SK-N-SH (cell line): ENCODE measurements around the gene CKB. TPM values are rescaled to one million over a fixed set of nuclear protein-coding genes. Genes with fewer than 3 reads are reported as not detected.

Experiments
- CTCF ChIA-PET: fragments of 300-600, 350-600 bp; formaldehyde crosslinking; extraction: SDS; loops from one replicate; lab custom pipeline; 2021; lab: Yijun Ruan, JAX
- POLR2A ChIA-PET: fragments of 350-600 bp; sonication (Branson Sonifier 250); formaldehyde crosslinking; extraction: SDS; loops from one replicate; lab custom pipeline; 2020; ENCODE audit warnings: antibody characterized with exemption, inconsistent platforms; lab: Yijun Ruan, JAX
- DNase-seq: peaks from one replicate; pipeline ENCODE4 v3.0.0; 2012
- H2AFZ ChIP-seq: fragments of 200-600 bp; sonication (generic); 2 replicates; pipeline ENCODE4 v1.8.1; 2016; ENCODE audit warnings: antibody characterized with exemption, mild to moderate bottlenecking, low read depth
- H3F3A ChIP-seq: fragments of 200-600 bp; sonication (generic); replicated peaks from 2 replicates; pipeline ENCODE3; 2016; ENCODE audit warnings: antibody characterized with exemption, mild to moderate bottlenecking; ENCODE audit not compliant: insufficient read depth
- H3K27ac ChIP-seq, 2 experiments: fragments of 200-500 bp in 1 of 2; fragments of 200-600 bp in 1 of 2; sonication (Bioruptor generic) in 1 of 2; sonication (generic), shearing (Covaris generic) in 1 of 2; 2 replicates each; pipeline versions ENCODE4 v1.5.1 to v1.6.1; 2014 to 2016; ENCODE audit warnings: low read depth in 2 of 2, inconsistent platforms in 1 of 2, low read length in 1 of 2, mild to moderate bottlenecking in 1 of 2, mixed read lengths in 1 of 2
- H3K27me3 ChIP-seq: fragments of 200-600 bp; sonication (generic), shearing (Covaris generic); 2 replicates; pipeline ENCODE4 v1.6.1; 2016; ENCODE audit warnings: mixed run types; ENCODE audit not compliant: insufficient read depth
- H3K36me3 ChIP-seq, 2 experiments: fragments of 200-500 bp in 1 of 2; fragments of 200-600 bp in 1 of 2; sonication (Bioruptor generic) in 1 of 2; sonication (generic) in 1 of 2; replicated peaks in 1 of 2; 2 replicates each; pipeline versions ENCODE3 to v1.5.1; 2014 to 2016; ENCODE audit warnings: low read length in 1 of 2, mild to moderate bottlenecking in 1 of 2; ENCODE audit not compliant: insufficient read depth in 2 of 2, control insufficient read depth in 1 of 2
- H3K4me1 ChIP-seq, 2 experiments: fragments of 200-500 bp in 1 of 2; fragments of 200-600 bp in 1 of 2; sonication (Bioruptor generic) in 1 of 2; sonication (generic), shearing (Covaris generic) in 1 of 2; 2 replicates each; pipeline versions ENCODE4 v1.5.1 to v1.6.1; 2014 to 2016; ENCODE audit warnings: low read depth in 1 of 2, low read length in 1 of 2, mixed run types in 1 of 2; ENCODE audit not compliant: insufficient read depth in 2 of 2, control insufficient read depth in 1 of 2
- H3K4me2 ChIP-seq: fragments of 200-600 bp; sonication (generic), shearing (Covaris generic); 2 replicates; pipeline ENCODE4 v1.6.1; 2017; ENCODE audit warnings: mixed run types
- H3K4me3 ChIP-seq, 2 experiments: fragments of 200-500 bp in 1 of 2; fragments of 200-600 bp in 1 of 2; sonication (Bioruptor generic) in 1 of 2; sonication (generic), shearing (Covaris generic) in 1 of 2; 2 replicates each; pipeline versions ENCODE4 v1.5.1 to v1.8.1; 2014 to 2016; ENCODE audit warnings: low read depth in 2 of 2, inconsistent platforms in 1 of 2, low read length in 1 of 2, mild to moderate bottlenecking in 1 of 2, mixed read lengths in 1 of 2, moderate library complexity in 1 of 2
- H3K79me2 ChIP-seq: fragments of 200-600 bp; sonication (generic); 2 replicates; pipeline ENCODE4 v1.8.1; 2017; ENCODE audit warnings: mild to moderate bottlenecking; ENCODE audit not compliant: insufficient read depth
- H3K9ac ChIP-seq: fragments of 200-600 bp; sonication (generic); 2 replicates; pipeline ENCODE4 v1.6.1; 2017; ENCODE audit warnings: mixed run types
- H3K9me2 ChIP-seq: fragments of 200-600 bp; sonication (generic); 2 replicates; pipeline ENCODE4 v1.6.1; 2017; ENCODE audit warnings: mixed run types
- H3K9me3 ChIP-seq: fragments of 200-600 bp; sonication (generic); 2 replicates; pipeline ENCODE4 v1.6.1; 2017; ENCODE audit warnings: mixed run types, mild to moderate bottlenecking, moderate library complexity
- H4K20me1 ChIP-seq: fragments of 200-600 bp; sonication (generic); 2 replicates; pipeline ENCODE4 v1.6.1; 2017; ENCODE audit warnings: mild to moderate bottlenecking, mixed run types; ENCODE audit not compliant: insufficient read depth
- EP300 ChIP-seq, 2 experiments: IDR thresholded peaks; 2 replicates each; pipeline versions ENCODE4 v1.4.0 to v1.6.1; 2012; ENCODE audit warnings: borderline replicate concordance in 1 of 2, low read depth in 1 of 2, low read length in 1 of 2
- EZH2phosphoT487 ChIP-seq: fragments of 200-600 bp; sonication (generic); IDR thresholded peaks from 2 replicates; pipeline ENCODE4 v1.6.1; 2017; ENCODE audit warnings: low read depth, mixed run types, mild to moderate bottlenecking, antibody characterized with exemption, moderate library complexity, borderline replicate concordance
- FOSL2 ChIP-seq: IDR thresholded peaks from 2 replicates; pipeline ENCODE4 v1.4.0; 2012; ENCODE audit warnings: low read depth, mild to moderate bottlenecking, moderate library complexity, borderline replicate concordance
- GABPA ChIP-seq: IDR thresholded peaks from 2 replicates; pipeline ENCODE4 v1.4.0; 2012; ENCODE audit warnings: low read depth, mild to moderate bottlenecking
- GATA2 ChIP-seq: sonication (generic); formaldehyde crosslinking; IDR thresholded peaks from 2 replicates; pipeline ENCODE4 v1.5.0; 2020; ENCODE audit warnings: mild to moderate bottlenecking, missing genetic modification reagents
- JUND ChIP-seq: IDR thresholded peaks from 2 replicates; pipeline ENCODE4 v1.4.0; 2012
- MEF2A ChIP-seq: IDR thresholded peaks from 2 replicates; pipeline ENCODE4 v1.4.0; 2012; ENCODE audit warnings: low read depth, borderline replicate concordance
- NRF1 ChIP-seq: IDR thresholded peaks from 2 replicates; pipeline ENCODE4 v1.6.1; 2012; ENCODE audit warnings: low read depth, mild to moderate bottlenecking, low read length
- POLR2AphosphoS5 ChIP-seq: IDR thresholded peaks from 2 replicates; pipeline ENCODE4 v1.6.1; 2012; ENCODE audit warnings: low read depth, low read length
- RAD21 ChIP-seq: IDR thresholded peaks from 2 replicates; pipeline ENCODE4 v1.6.1; 2012; ENCODE audit warnings: mild to moderate bottlenecking, low read length
- RCOR1 ChIP-seq: fragments of 150-350 bp; IDR thresholded peaks from 2 replicates; pipeline ENCODE4 v1.6.1; 2017; ENCODE audit warnings: antibody characterized with exemption, low read length
- SMC3 ChIP-seq: IDR thresholded peaks from 2 replicates; pipeline ENCODE4 v1.6.1; 2012; ENCODE audit warnings: low read depth, low read length, improper control_type of control experiment
- TAF1 ChIP-seq: IDR thresholded peaks from 2 replicates; pipeline ENCODE4 v1.6.1; 2012; ENCODE audit warnings: low read depth, mild to moderate bottlenecking, low read length, moderate library complexity, borderline replicate concordance
- TCF12 ChIP-seq: IDR thresholded peaks from 2 replicates; pipeline ENCODE4 v1.4.0; 2012
- YY1 ChIP-seq: IDR thresholded peaks from 2 replicates; pipeline ENCODE4 v1.4.0; 2012; ENCODE audit warnings: low read depth, mild to moderate bottlenecking
- WGBS: methylation state at CpG from one replicate; pipeline ENCODE4 v1.1.6; 2017; ENCODE audit warnings: low lambda C conversion rate; 5-methylcytosine and 5-hydroxymethylcytosine counted together
- polyA plus RNA-seq, 3 experiments: library from polyadenylated mRNA; depleted of rRNA; stranded (reverse); fragments of >200 nt; gene quantifications; 2 replicates each; pipeline ENCODE4 v1.2.3, GENCODE V29; 2012
- TF ChIP-seq, protein P1 (sequence below): IDR thresholded peaks from 2 replicates; pipeline ENCODE4; 2012
- TF ChIP-seq, protein P2 (sequence below): fragments of 150-350 bp; IDR thresholded peaks from 2 replicates; pipeline ENCODE4 v1.6.1; 2016; ENCODE audit warnings: mild to moderate bottlenecking, low read depth, low read length
- TF ChIP-seq, protein P3 (sequence below): IDR thresholded peaks from 2 replicates; pipeline ENCODE4 v1.4.0; 2012; ENCODE audit warnings: low read depth, borderline replicate concordance
- TF ChIP-seq, protein P4 (sequence below): IDR thresholded peaks from 2 replicates; pipeline ENCODE4 v1.6.1; 2012; ENCODE audit warnings: mild to moderate bottlenecking, low read depth, low read length, moderate library complexity

The CKB gene
- 47.6 and 53.0 TPM in 2 replicates for polyA plus RNA-seq (2012; rRNA removed)
- 24.1 and 41.5 TPM in 2 replicates for polyA plus RNA-seq (2012; cell fraction: cytosol; rRNA removed)
- 111 and 208 TPM in 2 replicates for polyA plus RNA-seq (2012; cell fraction: nucleus; rRNA removed)

DNA sequence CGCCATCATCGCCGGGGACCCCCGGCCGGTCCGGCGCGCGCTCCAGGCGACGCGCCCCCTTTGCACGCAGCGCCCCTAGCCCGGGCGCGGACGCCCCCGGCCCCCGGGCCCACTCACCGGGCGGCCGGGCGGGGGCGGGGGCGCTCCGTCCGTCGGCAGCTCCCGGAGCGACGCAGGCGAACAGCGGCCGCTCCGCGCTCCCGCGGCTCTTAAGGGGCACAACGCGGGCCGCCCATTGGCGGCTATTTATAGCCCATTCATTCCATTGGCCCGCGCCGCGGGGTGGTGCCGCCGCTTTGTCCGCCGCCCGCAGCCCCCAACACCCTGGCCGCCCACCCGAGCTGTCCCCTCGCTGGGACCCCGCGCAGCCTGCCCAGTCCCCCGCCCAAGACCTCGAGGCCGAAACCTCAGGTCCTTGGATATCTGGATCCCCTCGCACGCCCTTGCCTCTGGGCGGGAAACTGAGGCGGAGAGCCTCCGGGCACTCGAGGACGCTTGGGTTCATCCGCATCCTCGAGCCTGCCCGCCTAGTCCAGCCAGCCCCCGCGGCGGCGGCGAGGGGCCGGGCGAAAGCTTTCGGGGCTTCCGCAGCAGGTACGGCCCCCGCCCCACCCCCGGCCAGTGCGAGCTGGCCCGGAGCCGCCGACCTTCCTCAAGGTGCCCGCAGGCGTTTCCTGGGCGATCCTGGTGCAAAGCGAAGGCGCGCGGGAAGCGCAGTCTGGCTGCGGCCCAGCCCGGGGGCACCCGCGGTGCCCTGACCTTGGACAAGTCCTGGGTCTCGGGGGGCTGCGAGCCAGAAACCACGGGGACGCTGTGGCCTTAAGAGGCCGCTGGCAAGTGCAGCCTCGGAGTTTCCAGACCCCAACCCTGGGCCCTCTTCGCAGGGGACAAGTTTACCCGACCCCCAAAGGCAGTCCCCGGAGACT lies at the start of gene CKB:
Gene CKB, minus strand, starts transcription at position 182 of the 926 bp plus-strand sequence. CDS start 337 bp downstream, outside the sequence.
- POLR2A ChIA-PET = interaction anchor here (0.8 to 3.5 kb wide), 6 partner anchors 8 to 24 kb away, joined by 3 to 19 read pairs (median 4); no protein-coding TSS in a partner anchor
- no peak within 1 kb of the TSS for H3K9ac ChIP-seq
- peaks cover 0 to 4% of the 10 kb centered on the region in 2 experiments for H3K36me3 ChIP-seq
- TF ChIP-seq TAF1 = peak; percentile 51; the same call in 1 of the 2 replicates
- TF ChIP-seq YY1 = no peak
- peak; percentile 55 for TF ChIP-seq POLR2AphosphoS5
- peak; percentile 49; the same call in 1 of the 2 replicates for TF ChIP-seq MEF2A
- no peak for TF ChIP-seq JUND
- TF ChIP-seq SMC3 = no peak
- TF ChIP-seq, all 33 proteins: peak for 3
- H2AFZ ChIP-seq = no peak within 1 kb of the TSS
- H3K79me2 ChIP-seq = no peaks in the 10 kb centered on the region
- H3K9me3 ChIP-seq = no peaks in the 10 kb centered on the region
- H3K27ac ChIP-seq = peak within 1 kb of the TSS in 1 of 2 experiments; percentile 74; a peak in 1 of 4 replicates
- peaks cover 2 to 22% of the 10 kb centered on the region in 2 experiments; a peak in 1 of 4 replicates for H3K4me1 ChIP-seq
- peak; percentile 95 for DNase-seq
- 23% methylated on average over 9 of the region's 107 CpGs for WGBS
- H3K9me2 ChIP-seq = no peaks in the 10 kb centered on the region
- H4K20me1 ChIP-seq = no peaks in the 10 kb centered on the region
- CTCF ChIA-PET = interaction anchor here (1.1 to 9.6 kb wide), 7 partner anchors 10 to 27 kb away, joined by 4 to 194 read pairs (median 7); no protein-coding TSS in a partner anchor
- H3F3A ChIP-seq = peaks cover 5% of the 10 kb centered on the region
- peak within 1 kb of the TSS; percentile 83 for H3K4me2 ChIP-seq
- peaks cover 16% of the 10 kb centered on the region for H3K27me3 ChIP-seq
- peak within 1 kb of the TSS; percentile 48 to 57 for H3K4me3 ChIP-seq

DNA sequence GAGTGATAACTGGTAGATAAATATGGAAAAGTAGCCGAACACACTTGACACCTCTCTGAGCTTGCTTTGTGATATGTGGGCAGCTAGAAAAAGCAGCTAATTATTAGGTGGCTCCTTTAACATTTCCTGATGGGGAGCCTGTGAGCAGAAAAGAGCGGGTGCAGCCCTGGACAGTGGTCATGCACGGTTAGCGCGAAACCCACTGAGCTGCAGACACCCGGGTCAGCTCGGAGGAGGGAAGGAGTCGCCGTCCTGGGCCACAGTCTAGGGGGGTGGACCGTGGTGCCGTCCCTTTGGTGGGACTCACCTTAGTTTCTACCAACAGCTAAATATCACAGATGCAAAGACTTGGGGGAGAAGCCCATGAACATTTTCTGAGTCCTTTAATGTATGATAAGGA lies 46.8 kb upstream of the CKB start:
- H3K27me3 ChIP-seq = no peaks in the 10 kb centered on the region
- H3F3A ChIP-seq = peaks cover 4% of the 10 kb centered on the region
- H3K4me1 ChIP-seq = no peaks in the 10 kb centered on the region
- no peaks in the 10 kb centered on the region for H3K9me3 ChIP-seq
- CTCF ChIA-PET = interaction anchor here (0.7 to 2.5 kb wide), 3 partner anchors 12 to 38 kb away, joined by 3 to 7 read pairs (median 5); no protein-coding TSS in a partner anchor
- peaks cover 1 to 20% of the 10 kb centered on the region in 2 experiments for H3K36me3 ChIP-seq
- H3K9ac ChIP-seq = no peak overlapping the region
- no peaks in the 10 kb centered on the region for H3K9me2 ChIP-seq
- POLR2A ChIA-PET = no interaction called here
- no peak overlapping the region for H3K4me2 ChIP-seq
- DNase-seq = no peak
- WGBS = 94% methylated on average over 11 of the region's 11 CpGs
- H3K4me3 ChIP-seq = no peak overlapping the region
- no peak overlapping the region for H3K27ac ChIP-seq
- peaks cover 60% of the 10 kb centered on the region for H4K20me1 ChIP-seq
- H2AFZ ChIP-seq = no peak overlapping the region
- H3K79me2 ChIP-seq = peaks cover 100% of the 10 kb centered on the region
- TF ChIP-seq, protein P1, sequence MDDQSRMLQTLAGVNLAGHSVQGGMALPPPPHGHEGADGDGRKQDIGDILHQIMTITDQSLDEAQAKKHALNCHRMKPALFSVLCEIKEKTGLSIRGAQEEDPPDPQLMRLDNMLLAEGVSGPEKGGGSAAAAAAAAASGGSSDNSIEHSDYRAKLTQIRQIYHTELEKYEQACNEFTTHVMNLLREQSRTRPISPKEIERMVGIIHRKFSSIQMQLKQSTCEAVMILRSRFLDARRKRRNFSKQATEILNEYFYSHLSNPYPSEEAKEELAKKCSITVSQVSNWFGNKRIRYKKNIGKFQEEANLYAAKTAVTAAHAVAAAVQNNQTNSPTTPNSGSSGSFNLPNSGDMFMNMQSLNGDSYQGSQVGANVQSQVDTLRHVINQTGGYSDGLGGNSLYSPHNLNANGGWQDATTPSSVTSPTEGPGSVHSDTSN = no peak
- TF ChIP-seq GABPA (no peak), EZH2phosphoT487 (no peak), NRF1 (no peak), RCOR1 (no peak), YY1 (no peak), GATA2 (no peak), TCF12 (no peak), EP300 (IDR thresholded peaks at IDR 0.05; ENCODE audit: borderline replicate concordance in 1 of 2, low read depth in 1 of 2, low read length in 1 of 2) (no peak), POLR2AphosphoS5 (no peak), FOSL2 (no peak), RAD21 (no peak)
- TF ChIP-seq, protein P2, sequence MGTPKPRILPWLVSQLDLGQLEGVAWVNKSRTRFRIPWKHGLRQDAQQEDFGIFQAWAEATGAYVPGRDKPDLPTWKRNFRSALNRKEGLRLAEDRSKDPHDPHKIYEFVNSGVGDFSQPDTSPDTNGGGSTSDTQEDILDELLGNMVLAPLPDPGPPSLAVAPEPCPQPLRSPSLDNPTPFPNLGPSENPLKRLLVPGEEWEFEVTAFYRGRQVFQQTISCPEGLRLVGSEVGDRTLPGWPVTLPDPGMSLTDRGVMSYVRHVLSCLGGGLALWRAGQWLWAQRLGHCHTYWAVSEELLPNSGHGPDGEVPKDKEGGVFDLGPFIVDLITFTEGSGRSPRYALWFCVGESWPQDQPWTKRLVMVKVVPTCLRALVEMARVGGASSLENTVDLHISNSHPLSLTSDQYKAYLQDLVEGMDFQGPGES = no peak
- TF ChIP-seq, protein P3, sequence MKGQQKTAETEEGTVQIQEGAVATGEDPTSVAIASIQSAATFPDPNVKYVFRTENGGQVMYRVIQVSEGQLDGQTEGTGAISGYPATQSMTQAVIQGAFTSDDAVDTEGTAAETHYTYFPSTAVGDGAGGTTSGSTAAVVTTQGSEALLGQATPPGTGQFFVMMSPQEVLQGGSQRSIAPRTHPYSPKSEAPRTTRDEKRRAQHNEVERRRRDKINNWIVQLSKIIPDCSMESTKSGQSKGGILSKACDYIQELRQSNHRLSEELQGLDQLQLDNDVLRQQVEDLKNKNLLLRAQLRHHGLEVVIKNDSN = no peak
- TF ChIP-seq, protein P4, sequence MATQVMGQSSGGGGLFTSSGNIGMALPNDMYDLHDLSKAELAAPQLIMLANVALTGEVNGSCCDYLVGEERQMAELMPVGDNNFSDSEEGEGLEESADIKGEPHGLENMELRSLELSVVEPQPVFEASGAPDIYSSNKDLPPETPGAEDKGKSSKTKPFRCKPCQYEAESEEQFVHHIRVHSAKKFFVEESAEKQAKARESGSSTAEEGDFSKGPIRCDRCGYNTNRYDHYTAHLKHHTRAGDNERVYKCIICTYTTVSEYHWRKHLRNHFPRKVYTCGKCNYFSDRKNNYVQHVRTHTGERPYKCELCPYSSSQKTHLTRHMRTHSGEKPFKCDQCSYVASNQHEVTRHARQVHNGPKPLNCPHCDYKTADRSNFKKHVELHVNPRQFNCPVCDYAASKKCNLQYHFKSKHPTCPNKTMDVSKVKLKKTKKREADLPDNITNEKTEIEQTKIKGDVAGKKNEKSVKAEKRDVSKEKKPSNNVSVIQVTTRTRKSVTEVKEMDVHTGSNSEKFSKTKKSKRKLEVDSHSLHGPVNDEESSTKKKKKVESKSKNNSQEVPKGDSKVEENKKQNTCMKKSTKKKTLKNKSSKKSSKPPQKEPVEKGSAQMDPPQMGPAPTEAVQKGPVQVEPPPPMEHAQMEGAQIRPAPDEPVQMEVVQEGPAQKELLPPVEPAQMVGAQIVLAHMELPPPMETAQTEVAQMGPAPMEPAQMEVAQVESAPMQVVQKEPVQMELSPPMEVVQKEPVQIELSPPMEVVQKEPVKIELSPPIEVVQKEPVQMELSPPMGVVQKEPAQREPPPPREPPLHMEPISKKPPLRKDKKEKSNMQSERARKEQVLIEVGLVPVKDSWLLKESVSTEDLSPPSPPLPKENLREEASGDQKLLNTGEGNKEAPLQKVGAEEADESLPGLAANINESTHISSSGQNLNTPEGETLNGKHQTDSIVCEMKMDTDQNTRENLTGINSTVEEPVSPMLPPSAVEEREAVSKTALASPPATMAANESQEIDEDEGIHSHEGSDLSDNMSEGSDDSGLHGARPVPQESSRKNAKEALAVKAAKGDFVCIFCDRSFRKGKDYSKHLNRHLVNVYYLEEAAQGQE = no peak
